SIG-M5 (cell line): ENCODE data around the gene DEAF1.

Source experiments
- DNase-seq: peaks from one replicate; lab custom pipeline; 2025; lab: John Stamatoyannopoulos, UW

DEAF1 gene

DNA sequence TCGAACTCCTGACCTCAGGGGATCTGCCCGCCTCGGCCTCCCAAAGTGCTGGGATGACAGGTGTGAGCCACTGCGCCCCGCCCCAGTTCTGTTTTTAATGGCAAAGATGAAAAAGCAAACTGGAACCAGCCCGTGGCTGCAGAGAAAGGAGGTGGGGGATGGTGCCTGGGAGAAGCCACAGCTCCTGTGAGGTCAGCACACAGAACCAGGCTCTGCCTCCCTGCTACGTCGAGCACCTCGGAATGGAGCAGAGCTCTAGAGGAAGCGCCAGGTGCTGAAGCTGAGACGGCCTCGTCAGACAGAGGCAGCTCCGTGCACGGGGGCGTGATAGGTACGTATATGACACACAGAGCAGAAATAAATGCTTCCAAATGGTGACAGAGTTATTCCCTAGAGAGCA lies 49.5 kb downstream of the DEAF1 start:
- DNase-seq, result no peak

DNA sequence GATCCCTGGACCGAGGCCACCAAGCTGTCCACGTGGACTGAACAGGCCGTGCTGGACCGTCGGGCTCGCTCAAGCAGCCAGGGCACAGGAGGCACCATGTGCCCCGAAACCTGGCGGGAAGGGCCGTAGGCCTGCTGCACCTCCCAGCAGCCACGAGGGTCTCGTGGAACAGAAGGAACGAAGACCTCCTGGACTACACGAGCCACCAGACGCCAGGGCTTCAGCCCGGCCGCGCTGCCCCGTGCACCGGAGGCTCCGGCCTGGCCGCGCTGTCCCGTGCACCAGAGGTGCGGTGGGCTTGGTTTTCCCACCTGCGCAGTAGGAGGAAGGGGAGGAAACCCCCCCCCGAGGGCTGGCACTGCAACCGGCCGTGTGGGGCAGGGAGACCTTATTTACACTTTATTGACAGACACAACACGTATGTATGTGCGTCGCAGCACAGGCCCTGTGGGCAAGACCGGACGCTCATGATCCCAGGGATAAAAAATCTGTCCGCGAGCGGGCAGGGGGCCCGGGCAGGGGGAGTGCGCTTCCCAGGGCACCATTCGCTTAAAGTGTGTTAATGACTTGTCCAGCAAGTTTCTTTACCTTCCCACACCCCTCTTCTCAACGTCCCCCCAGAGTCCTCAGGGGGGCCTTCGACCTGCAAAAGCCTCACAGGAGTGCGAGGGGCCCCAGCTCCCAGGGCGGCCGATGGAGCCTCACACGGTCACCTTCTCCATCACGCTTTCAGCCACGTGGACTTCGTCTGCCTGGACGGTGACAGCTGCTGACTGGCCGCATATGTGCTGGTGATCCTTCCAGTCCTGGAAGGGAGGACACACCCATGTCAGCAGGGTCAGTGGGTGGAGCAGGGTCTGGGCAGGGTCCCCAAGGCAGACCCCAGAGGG lies 50.9 kb downstream of the DEAF1 start:
- no peak for DNase-seq

DNA sequence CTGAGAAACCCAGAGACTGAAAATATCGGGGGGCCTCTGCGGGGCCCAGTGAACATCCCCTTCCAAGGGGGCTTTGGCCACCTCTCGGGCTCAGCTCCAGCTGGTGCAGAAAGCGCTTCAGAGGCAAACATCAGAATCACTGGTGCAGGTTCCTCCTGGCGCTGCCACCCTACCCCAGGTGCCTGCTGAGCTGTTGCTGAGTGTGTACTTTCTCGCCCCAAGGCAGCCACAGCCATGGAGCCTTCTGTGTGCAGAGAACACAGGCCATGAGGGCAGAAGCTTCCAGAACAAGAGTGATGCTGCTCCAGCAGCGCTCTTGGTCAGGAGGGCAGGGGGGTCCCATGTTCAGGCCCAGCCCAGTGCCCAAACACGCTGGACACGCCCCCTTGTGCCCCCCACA lies 51.7 kb downstream of the DEAF1 start:
- no peak for DNase-seq

DNA sequence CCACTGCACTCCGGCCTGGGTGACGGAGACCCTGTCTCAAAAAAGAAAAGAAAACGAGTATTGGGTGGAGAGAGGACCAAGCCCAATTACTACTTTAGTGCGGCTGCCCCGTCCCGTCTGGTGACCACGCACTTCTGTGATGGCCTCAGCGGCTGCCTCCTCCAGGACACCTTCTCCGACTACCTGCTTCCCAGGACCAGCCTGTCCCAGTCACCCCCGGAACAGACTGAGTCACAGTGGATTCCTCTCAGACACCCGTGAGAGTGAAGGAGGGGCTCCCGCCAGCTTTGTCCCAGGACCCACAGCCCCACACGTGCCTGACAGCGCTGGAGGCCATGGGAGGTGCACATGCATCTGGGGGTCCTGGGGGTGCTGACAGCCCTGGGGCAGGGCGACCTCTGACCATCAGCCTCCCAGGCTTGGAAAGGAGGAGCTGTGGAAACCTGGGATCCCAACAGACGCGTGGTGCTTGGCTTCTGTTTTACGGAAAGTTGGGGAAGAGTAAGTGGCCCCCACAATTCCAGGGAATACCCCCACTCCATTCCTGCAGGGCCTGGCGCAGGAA lies 53.1 kb downstream of the DEAF1 start:
- DNase-seq, result no peak

DNA sequence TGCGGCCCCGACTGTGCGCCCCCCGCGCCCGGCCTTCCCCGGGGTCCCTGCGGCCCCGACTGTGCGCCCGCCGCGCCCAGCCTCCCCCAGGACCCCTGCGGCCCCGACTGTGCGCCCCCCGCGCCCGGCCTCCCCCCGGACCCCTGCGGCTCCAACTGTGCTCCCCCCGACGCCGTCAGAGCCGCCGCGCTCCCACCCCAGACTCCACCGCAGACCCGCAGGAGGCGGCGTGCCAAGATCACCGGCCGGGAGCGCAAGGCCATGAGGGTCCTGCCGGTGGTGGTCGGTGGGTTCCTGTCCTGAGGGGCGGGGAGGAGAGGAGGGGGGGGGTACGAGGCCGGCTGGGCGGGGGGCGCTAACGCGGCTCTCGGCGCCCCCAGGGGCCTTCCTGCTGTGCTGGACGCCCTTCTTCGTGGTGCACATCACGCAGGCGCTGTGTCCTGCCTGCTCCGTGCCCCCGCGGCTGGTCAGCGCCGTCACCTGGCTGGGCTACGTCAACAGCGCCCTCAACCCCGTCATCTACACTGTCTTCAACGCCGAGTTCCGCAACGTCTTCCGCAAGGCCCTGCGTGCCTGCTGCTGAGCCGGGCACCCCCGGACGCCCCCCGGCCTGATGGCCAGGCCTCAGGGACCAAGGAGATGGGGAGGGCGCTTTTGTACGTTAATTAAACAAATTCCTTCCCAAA lies 54.9 kb downstream of the DEAF1 start:
- DNase-seq, result no peak

DNA sequence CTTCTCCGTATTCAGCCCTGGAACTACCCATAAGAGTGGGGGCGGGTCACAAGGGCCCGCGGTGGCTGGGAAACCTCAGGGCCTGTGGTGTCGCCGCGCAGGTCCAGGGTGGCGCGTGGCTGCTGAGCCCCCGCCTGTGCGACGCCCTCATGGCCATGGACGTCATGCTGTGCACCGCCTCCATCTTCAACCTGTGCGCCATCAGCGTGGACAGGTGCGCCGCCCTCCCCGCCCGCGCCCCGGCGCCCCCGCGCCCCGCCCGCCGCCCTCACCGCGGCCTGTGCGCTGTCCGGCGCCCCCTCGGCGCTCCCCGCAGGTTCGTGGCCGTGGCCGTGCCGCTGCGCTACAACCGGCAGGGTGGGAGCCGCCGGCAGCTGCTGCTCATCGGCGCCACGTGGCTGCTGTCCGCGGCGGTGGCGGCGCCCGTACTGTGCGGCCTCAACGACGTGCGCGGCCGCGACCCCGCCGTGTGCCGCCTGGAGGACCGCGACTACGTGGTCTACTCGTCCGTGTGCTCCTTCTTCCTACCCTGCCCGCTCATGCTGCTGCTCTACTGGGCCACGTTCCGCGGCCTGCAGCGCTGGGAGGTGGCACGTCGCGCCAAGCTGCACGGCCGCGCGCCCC lies 55.6 kb downstream of the DEAF1 start:
- DNase-seq, result no peak

DNA sequence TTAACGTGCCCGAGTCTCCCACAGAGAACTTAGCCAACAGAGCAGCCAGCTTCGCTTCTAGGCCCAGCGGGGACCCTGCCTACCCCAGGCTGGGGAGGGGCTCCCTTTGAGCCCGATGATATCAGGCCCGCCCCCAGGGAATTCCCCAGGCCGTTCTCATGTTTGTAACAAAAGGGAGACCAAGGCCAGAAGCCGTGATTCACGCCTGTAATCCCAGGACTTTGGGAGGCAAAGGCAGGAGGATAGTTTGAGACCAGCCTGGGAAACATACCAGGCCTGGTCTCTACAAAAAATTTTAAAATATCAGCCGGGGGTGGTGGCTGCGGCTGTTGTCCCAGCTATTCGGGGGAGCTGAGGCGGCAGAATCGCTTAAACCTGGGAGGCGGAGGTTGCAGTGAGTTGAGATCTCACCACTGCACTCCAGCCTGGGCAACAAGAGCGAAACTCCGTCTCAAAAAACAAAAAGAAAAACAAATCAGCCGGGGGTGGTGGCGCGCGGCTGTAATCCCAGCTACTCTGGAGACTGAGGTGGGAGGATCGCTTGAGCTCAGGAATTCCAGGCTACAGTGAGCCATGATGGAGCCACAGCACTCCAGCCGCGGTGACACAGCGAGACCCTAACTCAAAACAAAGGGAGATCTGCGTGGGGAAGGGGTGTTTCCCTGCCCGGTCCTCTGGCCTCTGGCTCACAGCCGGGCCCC lies 56.2 kb downstream of the DEAF1 start:
- no peak for DNase-seq

DNA sequence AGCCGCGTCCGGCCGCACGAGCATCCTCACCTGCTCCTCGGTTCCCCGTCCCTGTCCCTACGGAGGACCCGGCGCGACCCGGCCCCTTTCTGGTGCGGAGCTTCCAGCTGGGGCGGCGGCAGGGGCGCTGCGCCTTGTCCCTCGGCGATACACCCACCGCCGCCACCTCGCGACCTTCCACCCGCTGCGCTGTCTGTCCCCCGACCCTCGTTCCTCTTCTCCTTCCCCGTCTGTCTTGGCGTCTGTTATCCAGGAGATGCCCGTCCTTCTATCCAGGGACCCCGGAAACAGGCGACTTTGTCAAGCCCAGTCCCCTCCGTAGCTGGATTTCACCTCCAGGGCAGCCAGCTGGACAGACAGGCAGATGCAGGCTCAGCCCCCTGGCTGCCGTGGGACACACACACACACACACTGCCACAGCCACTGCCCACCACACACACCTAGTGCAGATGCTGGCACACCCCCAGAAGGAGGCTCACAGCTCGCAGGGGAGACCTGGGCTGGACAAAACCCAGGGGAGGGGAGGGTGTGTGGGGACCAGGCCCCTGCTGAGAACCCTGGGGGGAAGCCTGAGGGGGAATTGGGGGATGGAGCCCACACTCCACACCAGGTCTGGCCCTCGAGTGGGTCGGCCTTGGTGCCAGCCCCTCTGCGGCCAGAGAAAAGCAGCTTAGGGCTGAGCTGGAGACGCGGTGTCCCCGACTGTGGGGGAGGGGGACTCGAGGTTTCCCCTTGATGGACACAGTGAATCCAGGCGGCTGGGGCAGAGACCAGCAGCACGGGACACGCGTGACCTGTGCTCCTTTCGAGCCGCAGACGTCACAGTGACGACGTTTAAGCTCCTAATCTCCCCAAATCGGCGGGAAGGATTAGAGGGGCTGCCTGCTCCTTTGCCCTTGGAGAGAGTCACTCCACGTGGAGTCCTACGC lies 57.2 kb downstream of the DEAF1 start:
- no peak for DNase-seq

DNA sequence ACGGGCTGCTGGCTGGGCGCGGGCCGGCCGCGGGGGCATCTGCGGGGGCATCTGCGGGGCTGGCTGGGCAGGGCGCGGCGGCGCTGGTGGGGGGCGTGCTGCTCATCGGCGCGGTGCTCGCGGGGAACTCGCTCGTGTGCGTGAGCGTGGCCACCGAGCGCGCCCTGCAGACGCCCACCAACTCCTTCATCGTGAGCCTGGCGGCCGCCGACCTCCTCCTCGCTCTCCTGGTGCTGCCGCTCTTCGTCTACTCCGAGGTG lies 57.8 kb downstream of the DEAF1 start:
- DNase-seq, result no peak

DNA sequence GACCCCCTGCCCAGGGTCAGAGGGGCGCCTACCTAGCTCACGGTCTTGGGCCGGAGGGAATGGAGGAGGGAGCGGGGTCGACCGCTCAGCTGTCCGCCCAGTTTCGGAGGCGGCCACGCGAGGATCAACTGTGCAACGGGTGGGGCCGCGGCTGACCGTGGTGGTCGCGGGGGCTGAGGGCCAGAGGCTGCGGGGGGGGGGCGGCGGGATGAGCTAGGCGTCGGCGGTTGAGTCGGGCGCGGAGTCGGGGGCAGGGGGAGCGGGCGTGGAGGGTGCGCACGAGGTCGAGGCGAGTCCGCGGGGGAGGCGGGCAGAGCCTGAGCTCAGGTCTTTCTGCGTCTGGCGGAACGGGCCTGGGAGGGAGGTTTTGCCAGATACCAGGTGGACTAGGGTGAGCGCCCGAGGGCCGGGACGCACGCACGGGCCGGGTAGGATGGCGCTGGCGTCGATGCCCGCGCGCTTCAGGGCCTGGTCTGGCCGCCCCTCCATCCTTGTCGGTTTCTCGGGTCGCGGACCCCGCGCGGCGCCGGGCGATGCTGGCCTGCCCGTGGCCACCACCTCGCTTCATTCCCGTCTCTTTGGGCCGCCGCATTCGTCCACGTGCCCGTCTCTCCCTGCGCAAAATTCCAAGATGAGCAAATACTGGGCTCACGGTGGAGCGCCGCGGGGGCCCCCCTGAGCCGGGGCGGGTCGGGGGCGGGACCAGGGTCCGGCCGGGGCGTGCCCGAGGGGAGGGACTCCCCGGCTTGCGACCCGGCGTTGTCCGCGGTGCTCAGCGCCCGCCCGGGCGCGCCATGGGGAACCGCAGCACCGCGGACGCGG lies 58.3 kb downstream of the DEAF1 start, which contains the start of gene DRD4:
DRD4 (plus strand) TSS at position 759 of the 822 bp plus-strand sequence; CDS start at position 795, 36 bp downstream.
- DNase-seq, result no peak

DNA sequence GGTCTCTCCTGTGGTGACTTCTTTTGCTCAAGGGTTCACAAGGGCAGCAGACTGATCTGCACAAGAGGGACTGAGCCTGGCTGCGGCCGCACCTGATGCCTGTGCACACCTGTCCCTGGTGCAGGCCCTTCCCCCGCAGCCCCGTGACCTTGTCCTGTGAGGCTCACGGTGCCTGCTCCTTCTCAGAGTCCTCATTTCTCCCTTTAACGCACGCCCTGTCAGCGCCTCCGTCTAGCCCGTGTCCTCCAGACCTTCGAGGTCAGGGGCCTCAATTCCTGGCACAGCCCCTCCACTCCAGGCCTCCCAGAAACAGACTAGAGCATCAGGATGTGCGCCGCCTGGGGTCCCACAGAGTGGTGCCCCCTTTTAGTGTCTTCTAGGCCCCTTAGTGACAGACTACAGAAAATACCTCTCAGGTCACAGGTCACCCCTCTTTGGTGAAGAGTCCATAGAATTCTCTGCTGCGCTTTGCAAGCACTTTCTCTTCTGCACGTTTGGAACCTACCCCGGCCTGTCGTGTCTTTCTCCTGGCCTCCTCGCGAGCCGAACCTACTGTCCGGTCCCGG lies 59.0 kb downstream of the DEAF1 start:
- no peak for DNase-seq

DNA sequence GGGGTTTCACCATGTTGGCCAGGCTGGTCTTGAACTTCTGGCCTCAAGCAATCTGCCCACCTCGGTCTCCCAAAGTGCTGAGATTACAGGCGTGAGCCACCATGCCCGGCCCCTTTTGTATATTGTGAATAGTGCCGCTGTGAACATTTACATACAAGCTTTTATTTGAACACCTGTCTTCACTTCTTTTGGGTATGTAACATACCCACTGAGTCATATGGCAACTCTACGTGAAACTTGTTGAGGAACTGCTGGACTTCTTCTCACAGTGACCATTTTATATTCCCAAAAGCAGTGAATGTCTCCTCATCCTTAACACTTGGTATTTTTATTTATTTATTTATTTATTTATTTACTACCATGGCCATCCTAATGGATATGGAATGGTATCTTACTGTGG lies 64.2 kb downstream of the DEAF1 start:
- DNase-seq, result no peak

DNA sequence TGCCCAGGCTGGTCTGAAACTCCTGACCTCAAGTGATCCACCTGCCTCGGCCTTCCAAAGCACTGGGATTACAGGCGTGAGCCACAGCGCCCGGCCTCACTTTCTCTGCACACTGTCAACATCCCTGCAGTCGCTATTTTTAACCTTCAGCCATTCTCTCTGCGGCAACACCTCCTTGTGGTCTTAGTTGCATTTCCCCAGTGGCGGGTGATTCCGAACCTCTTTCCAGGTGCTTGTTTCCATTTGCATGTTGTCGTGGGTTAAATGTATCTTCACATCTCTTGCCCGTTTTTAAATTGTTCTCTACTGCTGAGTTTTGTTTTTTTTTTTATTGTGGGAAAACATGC lies 65.8 kb downstream of the DEAF1 start:
- DNase-seq, result no peak

DNA sequence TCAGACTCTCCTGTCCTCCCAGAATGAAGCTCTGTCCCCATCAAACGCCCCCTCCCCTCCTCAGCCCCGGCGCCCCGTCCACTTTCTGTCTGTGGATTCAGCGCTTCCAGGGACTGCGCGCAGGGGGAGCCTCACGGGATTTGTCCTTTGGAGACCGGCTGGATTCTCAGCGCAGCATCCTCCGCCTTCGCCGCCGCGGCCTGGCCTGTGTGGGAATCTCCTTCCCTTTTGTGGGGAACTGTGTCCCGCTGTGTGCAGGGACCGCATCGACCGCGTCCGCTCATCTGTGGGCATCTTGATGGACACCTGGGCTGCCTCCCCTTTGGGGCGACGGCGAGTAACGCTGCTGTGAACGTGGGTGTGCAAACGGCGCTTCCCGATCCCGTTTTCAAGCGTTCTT lies 67.0 kb downstream of the DEAF1 start:
- DNase-seq, result no peak

DNA sequence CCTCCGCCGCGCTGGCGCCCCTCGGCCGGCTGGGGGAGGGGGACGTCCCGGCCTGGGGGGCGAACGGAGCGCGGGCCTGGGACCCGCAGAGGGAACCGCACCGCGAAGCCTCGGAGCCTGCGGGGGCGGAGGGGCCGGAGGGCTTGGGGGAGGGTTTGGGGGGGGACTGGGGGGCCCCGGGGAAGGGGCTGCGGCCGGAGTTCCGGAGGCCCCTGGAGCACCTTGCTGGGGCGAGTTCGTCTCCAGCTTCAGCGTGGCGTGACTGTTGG lies 67.8 kb downstream of the DEAF1 start:
- no peak for DNase-seq

DNA sequence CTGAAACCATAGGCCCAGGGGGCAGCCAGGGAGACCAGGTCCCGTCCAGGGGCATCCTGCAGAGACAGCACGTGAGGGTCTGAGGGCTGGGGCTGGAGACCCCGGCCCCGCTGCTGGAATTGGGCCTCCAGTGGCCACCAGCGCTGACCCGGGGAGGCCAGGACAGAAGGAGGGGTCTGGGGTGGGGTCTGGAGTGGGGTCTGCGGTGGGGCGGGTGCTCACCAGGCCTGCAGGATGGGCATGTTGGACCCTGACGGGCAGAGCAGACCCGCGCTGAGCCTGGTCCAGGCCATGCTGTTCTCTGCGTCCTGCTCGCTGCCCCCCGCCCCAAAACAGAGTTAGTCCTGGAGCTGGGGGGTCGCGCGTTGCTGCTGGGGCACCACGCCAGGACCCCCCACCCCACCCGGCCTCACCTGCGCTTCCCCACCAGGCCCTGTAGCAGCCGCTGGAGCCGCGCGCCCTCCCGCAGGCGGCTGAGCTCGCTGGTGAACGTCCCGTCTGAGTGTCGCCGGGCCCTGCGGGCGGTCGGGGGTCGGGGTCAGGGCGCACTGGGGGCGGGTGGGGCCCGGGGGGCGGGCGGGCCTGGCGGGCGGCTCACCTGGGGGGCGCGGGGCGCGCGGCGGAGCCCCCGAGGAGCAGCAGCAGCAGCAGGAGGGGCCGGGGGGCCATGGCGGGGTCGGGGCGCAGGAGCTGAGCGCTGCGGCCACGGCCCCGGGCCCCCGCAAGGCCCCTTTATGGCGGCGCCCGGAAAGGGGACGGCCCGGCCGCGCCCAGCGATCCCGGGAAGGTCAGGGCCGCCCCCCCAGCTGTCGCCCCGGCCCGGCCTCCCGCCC lies 68.3 kb downstream of the DEAF1 start, which contains the start of gene SCT:
SCT (minus strand) TSS at position 707 of the 833 bp plus-strand sequence; CDS start at position 669, 38 bp downstream.
- DNase-seq, result no peak

DNA sequence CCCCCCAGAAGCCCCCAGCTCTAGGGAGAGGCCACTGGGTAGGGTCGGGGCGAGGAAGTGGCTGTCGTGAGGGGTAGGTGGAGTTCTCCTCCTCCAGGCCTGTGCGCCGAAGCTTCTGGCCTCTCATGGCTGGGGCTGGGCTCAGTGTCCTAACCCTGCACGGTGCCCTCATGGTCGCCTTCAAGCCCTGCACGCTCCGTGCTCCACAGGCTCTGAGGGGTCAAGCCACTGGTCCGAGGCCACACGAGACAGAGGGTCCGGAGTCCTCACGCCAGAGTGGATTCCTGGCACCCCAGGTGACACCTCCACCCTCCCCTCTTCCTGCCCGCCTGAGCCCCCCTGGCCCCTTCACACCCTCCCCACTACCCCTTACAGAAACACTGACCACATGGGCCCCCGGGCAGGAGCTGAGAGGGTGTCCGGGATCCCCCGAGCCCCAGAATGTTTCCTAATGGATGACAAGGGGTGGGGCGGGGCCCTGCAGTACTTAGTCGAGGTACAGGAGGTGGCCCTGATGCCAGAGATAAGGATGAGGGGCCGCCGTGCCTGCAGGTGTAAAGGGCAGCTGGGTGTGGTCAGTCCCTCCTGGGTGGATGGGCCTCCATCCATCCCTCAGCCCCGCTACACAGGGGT lies 69.3 kb downstream of the DEAF1 start:
- no peak for DNase-seq

DNA sequence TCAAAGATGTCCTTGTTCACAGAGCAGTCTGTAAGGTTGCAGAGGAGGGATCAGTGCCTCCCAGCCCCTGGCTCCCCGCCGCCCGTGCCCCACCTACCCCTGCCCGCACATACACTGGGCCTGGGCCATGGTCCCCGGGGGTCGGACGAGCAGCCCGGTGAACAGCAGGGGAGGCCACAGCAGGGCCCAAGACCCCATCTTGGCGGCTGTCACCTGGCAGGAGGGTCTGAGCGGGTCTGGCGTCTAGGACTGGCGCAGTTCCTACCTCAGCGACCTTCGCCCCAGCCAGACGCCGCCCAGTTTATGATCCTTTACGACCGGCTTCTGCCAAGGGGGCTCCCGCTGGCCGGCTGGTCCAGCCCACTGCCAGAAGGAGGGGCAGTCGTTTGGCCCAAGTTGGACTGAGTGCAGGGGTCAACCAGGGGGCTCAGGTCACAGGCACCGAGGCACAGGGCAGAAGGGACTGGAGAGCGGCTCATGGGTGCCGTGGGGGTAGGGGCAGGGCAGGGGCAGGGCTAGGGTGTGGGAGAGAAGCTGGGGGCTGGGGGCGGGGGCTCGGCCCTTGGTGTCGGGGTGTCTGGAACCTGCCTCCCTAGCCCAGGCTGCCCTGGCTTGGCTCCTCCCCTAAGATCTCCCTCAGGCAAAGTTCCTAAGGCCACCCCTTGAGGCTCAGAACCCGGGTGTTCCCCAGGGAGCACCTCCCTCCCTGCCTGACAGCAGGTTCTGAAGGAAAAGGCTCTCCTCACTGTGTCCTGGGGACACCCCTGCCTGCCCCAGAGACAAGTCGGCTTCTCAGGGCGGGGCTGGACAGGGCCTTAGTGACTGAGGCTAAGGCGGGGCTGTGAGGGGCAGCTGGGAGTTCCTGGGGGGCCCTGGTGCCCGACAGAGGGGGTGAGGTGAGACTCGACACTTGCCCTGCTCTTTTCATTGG lies 70.1 kb downstream of the DEAF1 start, which contains the start of gene CDHR5:
CDHR5 (minus strand) TSS at position 251 of the 931 bp plus-strand sequence; CDS start at position 198, 53 bp downstream.
- DNase-seq, result no peak
